Sigmoid colon (tissue), 4 donors: ENCODE results near the gene SASS6.

Experiments
- CTCF ChIP-seq, 4 experiments: fragments of 450-650 bp in 3 of 4; fragments of 200-600 bp in 1 of 4; IDR thresholded peaks; one replicate each; pipeline ENCODE4 v1.5.1; 2016 to 2019; ENCODE audit warnings: antibody characterized with exemption in 4 of 4, mild to moderate bottlenecking in 3 of 4, moderate library complexity in 2 of 4
- EP300 ChIP-seq, 4 donors: sonication (generic); formaldehyde crosslinking; IDR thresholded peaks; one replicate each; pipeline ENCODE4 v1.6.1; 2017; ENCODE audit warnings: antibody characterized with exemption in 4 of 4
- POLR2AphosphoS5 ChIP-seq, 4 donors: sonication (generic); formaldehyde crosslinking; IDR thresholded peaks; one replicate each; pipeline ENCODE4 v1.6.1; 2017; ENCODE audit warnings: antibody characterized with exemption in 4 of 4

GRCh38 chr1:100039591-100039990 is 93.1 kb downstream of the SASS6 start:
- no peak for TF ChIP-seq CTCF (IDR thresholded peaks at IDR 0.05)
- TF ChIP-seq EP300 (IDR thresholded peaks at IDR 0.05) = no peak
- no peak for TF ChIP-seq POLR2AphosphoS5 (IDR thresholded peaks at IDR 0.05)
